Lung (tissue), 12 donors: ENCODE measurements around the gene NIPSNAP2. TPM values are rescaled to one million over a fixed set of nuclear protein-coding genes. Genes with fewer than 3 reads are reported as not detected.
A peak's percentile ranks its signal among the peaks of the same experiment; 100 is the strongest.
"Not testable (repeated sequence)": the region's sequence is repeated elsewhere in the genome, so short reads cannot be mapped to it uniquely, and the experiment has no call there.

ENCODE experiments used
- ATAC-seq: fragments of 200-7000 bp; cut with Tn5 transposase; one replicate; pipeline ENCODE4 v1.9.1; 2020; ENCODE audit warnings: moderate number of reproducible peaks; ENCODE audit not compliant: insufficient read depth, low FRiP score
- DNase-seq, 3 donors: peaks; one replicate each; pipeline ENCODE4 v3.0.0-alpha.2; 2013 to 2017
- H3K27ac ChIP-seq, 2 donors: one replicate each; pipeline ENCODE4 v1.5.1; 2013; ENCODE audit warnings: mild to moderate bottlenecking in 2 of 2, moderate library complexity in 2 of 2, control low read depth in 1 of 2, inconsistent platforms in 1 of 2, low read depth in 1 of 2, low read length in 1 of 2
- H3K27me3 ChIP-seq, 3 donors: one replicate each; pipeline ENCODE4 v1.5.1; 2013; ENCODE audit warnings: low read length in 2 of 3; ENCODE audit not compliant: control insufficient read depth in 3 of 3, insufficient read depth in 3 of 3
- H3K36me3 ChIP-seq, 4 donors: one replicate each; pipeline ENCODE4 v1.5.1; 2013; ENCODE audit warnings: low read length in 4 of 4, mild to moderate bottlenecking in 1 of 4, moderate library complexity in 1 of 4; ENCODE audit not compliant: control insufficient read depth in 4 of 4, insufficient read depth in 4 of 4
- H3K4me1 ChIP-seq, 5 donors: one replicate each; pipeline ENCODE4 v1.5.1; 2013; ENCODE audit warnings: low read length in 5 of 5, mild to moderate bottlenecking in 2 of 5, moderate library complexity in 1 of 5; ENCODE audit not compliant: control insufficient read depth in 5 of 5, insufficient read depth in 5 of 5
- H3K4me3 ChIP-seq: one replicate; pipeline ENCODE4 v1.5.1; 2013; ENCODE audit warnings: mild to moderate bottlenecking, control low read depth, moderate library complexity
- H3K9ac ChIP-seq, 2 donors: one replicate each; pipeline ENCODE4 v1.5.1; 2013; ENCODE audit warnings: low read length in 2 of 2, control low read depth in 1 of 2; ENCODE audit not compliant: insufficient read depth in 1 of 2
- H3K9me3 ChIP-seq, 4 donors: one replicate each; pipeline ENCODE4 v1.5.1; 2013; ENCODE audit warnings: low read length in 3 of 4, mild to moderate bottlenecking in 1 of 4, moderate library complexity in 1 of 4; ENCODE audit not compliant: control insufficient read depth in 4 of 4, insufficient read depth in 3 of 4
- WGBS, 2 donors: extraction: QIAGEN DNeasy Blood & Tissue Kit; methylation state at CpG; one replicate each; pipeline ENCODE4 v1.1.7; 2013; 5-methylcytosine and 5-hydroxymethylcytosine counted together
- polyA plus RNA-seq, 2 donors: library from polyadenylated mRNA; stranded (reverse); fragments of 200-250 nt; gene quantifications; one replicate each; pipeline ENCODE4 v1.2.1, GENCODE V29; 2013
- total RNA-seq, 2 donors: library from RNA; depleted of rRNA in 1 of 2; stranded (reverse); fragments of >200 nt in 1 of 2; gene quantifications; one replicate each; pipeline ENCODE4 v1.2.1, GENCODE V29; 2014 to 2021
- TF ChIP-seq, protein P1 (sequence below): IDR thresholded peaks from 2 replicates; pipeline ENCODE4 v1.5.1; 2012; ENCODE audit warnings: mild to moderate bottlenecking; ENCODE audit errors: control extremely low read depth, extremely low read depth
- donor health status: control.
- donor health status: control.
- donor health status: Bipolar disorder and iron deficiency.
- donor health status: healthy.
- donor health status: DM: yes; HTN: yes; CAD: no.

The NIPSNAP2 gene
- total and polyA plus RNA-seq, 4 donors = 37.2 to 65.2 (median 51.1) TPM

DNA sequence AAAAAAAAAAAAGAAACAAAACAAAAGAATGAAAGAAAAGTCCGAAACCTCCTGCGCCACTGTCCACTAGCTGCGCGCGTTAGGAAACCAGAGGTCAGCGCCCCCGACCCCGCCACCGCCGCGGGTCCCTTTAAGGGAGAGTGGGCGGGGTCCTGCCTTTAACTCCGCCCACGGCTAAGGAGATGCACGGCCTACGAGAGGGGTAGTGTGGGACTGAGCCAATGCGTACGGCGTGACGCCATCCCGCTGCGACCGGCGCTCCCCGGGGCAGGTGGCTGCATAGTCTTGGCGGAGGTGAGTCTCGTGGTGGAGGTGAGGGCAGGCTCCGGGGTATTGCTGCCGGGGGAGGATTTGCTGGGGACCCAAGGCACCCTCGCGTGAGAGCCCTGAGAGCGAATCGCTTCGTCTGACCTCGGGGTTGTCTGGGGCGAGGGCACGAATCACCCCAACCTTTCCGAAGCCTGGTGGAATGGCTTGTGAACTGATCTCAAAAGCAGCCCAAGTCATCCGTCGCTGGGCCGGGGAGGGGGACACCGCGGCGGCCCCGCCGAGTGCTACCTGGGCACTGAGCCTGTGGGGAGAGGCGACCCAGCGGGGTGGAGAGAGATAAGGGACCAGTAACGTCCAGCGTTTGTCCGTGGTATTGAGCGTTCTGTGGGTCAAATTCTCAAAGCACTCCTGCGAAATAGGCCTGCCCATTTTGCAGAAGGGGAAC, 12.6 kb upstream of the NIPSNAP2 start, which contains the start of gene MRPS17:
TSS of gene MRPS17 (plus strand) at position 241 of the 715 bp plus-strand sequence. CDS start 1,319 bp downstream, outside the sequence.
- no peaks in the 10 kb centered on the region for H3K4me1 ChIP-seq
- ATAC-seq (peak; percentile 100), DNase-seq (peak; percentile 87 to 93 (median 91))
- H3K9me3 ChIP-seq = no peaks in the 10 kb centered on the region
- H3K27ac ChIP-seq = peak within 1 kb of the TSS; percentile 71 to 76
- H3K27me3 ChIP-seq = no peaks in the 10 kb centered on the region
- H3K4me3 ChIP-seq = peak within 1 kb of the TSS; percentile 65
- H3K36me3 ChIP-seq = peaks cover 0 to 8% (median 4%) of the 10 kb centered on the region in 4 donors
- TF ChIP-seq, protein P1, sequence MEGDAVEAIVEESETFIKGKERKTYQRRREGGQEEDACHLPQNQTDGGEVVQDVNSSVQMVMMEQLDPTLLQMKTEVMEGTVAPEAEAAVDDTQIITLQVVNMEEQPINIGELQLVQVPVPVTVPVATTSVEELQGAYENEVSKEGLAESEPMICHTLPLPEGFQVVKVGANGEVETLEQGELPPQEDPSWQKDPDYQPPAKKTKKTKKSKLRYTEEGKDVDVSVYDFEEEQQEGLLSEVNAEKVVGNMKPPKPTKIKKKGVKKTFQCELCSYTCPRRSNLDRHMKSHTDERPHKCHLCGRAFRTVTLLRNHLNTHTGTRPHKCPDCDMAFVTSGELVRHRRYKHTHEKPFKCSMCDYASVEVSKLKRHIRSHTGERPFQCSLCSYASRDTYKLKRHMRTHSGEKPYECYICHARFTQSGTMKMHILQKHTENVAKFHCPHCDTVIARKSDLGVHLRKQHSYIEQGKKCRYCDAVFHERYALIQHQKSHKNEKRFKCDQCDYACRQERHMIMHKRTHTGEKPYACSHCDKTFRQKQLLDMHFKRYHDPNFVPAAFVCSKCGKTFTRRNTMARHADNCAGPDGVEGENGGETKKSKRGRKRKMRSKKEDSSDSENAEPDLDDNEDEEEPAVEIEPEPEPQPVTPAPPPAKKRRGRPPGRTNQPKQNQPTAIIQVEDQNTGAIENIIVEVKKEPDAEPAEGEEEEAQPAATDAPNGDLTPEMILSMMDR = peak; percentile 7
- 0 to 1% methylated on average over 53 of the region's 53 CpGs for WGBS, 2 donors
- peak within 1 kb of the TSS; percentile 50 to 96 for H3K9ac ChIP-seq

DNA sequence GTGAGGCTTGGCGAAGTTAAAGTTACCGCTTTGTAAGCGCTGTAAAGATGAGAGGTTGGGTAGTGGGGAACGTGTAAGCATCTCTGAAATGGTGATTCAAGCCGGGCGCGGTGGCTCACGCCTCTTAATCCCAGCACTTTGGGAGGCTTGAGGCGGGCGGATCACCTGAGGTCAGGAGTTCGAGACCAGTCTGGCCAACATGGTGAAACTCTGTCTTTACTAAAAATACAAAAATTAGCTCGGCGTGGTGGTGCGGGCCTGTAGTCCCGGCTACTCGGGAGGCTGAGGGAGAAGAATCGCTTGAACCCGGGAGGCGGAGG, 12.1 kb upstream of the NIPSNAP2 start:
- H3K4me1 ChIP-seq = not testable (repeated sequence)

GRCh38 chr7:55953707-55954475, 10.5 kb upstream of the NIPSNAP2 start:
- ATAC-seq (no peak), DNase-seq (no peak)
- H3K36me3 ChIP-seq = peaks cover 0 to 8% (median 4%) of the 10 kb centered on the region in 4 donors
- no peaks in the 10 kb centered on the region for H3K27me3 ChIP-seq
- no peak overlapping the region for H3K27ac ChIP-seq
- H3K4me3 ChIP-seq = no peak overlapping the region
- 91 to 94% methylated on average over 11 of the region's 11 CpGs for WGBS, 2 donors
- TF ChIP-seq, protein P1 = no peak
- no peaks in the 10 kb centered on the region for H3K9me3 ChIP-seq
- no peaks in the 10 kb centered on the region for H3K4me1 ChIP-seq
- no peak overlapping the region for H3K9ac ChIP-seq

More for the DNA sequence above, 12.1 kb upstream of the NIPSNAP2 start:
- H3K4me3 ChIP-seq = peak overlapping the region; percentile 65
- H3K9me3 ChIP-seq, H3K27me3 ChIP-seq, H3K36me3 ChIP-seq, ATAC-seq: not testable (repeated sequence)
- 37 to 39% methylated on average over 19 of the region's 19 CpGs for WGBS, 2 donors
- H3K9ac ChIP-seq = peak overlapping the region; percentile 50 to 96
- peak in 1 of 3 donors; percentile 20 for DNase-seq
- peak overlapping the region; percentile 71 to 76 for H3K27ac ChIP-seq

- Histone ChIP-seq H3K4me1 (no peaks in the 10 kb centered on the region), H3K9ac (no peak overlapping the region), H3K27me3 (no peaks in the 10 kb centered on the region), H3K36me3 (peaks cover 0 to 8% (median 4%) of the 10 kb centered on the region in 4 donors), H3K4me3 (no peak overlapping the region), H3K27ac (no peak overlapping the region), H3K9me3 (no peaks in the 10 kb centered on the region)
- TF ChIP-seq, protein P1 = no peak
- DNase-seq (no peak), ATAC-seq (no peak)
- 90 to 91% methylated on average over 4 of the region's 4 CpGs for WGBS, 2 donors
These were observed 7.2 kb upstream of the NIPSNAP2 start for GRCh38 chr7:55957190-55957589.
